HCT116 (cell line): ENCODE data around the gene METTL13. TPM values are rescaled to one million over a fixed set of nuclear protein-coding genes. Genes with fewer than 3 reads are reported as not detected.

ENCODE experiments used
- ATAC-seq: fragments of 200-7000 bp; cut with Tn5 transposase; 2 replicates; pipeline ENCODE4 v1.9.1; 2020; ENCODE audit warnings: mild to moderate bottlenecking, moderate library complexity
- BruUV-seq: library from RNA; stranded (reverse); fragments of 400-500 nt; replicated peaks from 2 replicates; lab custom pipeline; 2021; lab: Mats Ljungman, UMichigan
- CTCF ChIA-PET: fragments of 300-600 bp; sonication (Branson Sonifier 250); formaldehyde crosslinking; loops from one replicate; lab custom pipeline; 2021; ENCODE audit warnings: antibody characterized with exemption; lab: Charles Lee
- POLR2A ChIA-PET: fragments of 300-600, 350-600 bp; sonication (Branson Sonifier 250); formaldehyde crosslinking; loops from one replicate; lab custom pipeline; 2021; ENCODE audit warnings: antibody characterized with exemption; lab: Charles Lee
- RAD21 ChIA-PET, 2 experiments: fragments of 300-600 bp; sonication (Branson Sonifier 250); formaldehyde crosslinking; loops; one replicate each; lab custom pipeline; 2023; ENCODE audit warnings: low total read pairs in 2 of 2; ENCODE audit not compliant: uncharacterized antibody in 2 of 2, unreplicated experiment in 2 of 2, low non-redundant PET in 1 of 2; lab: Charles Lee
- DNase-seq: peaks from one replicate; pipeline ENCODE4 v3.0.0-alpha.2; 2010; ENCODE audit warnings: low read depth, low spot score
- H2AFZ ChIP-seq: fragments of 200-600 bp; shearing (Covaris generic), sonication (generic); 2 replicates; pipeline ENCODE4 v1.6.1; 2017; ENCODE audit warnings: low read depth, mixed run types, mixed read lengths, antibody characterized with exemption, low read length; ENCODE audit not compliant: poor library complexity, severe bottlenecking
- H3K27ac ChIP-seq: 2 replicates; pipeline ENCODE4 v1.5.1; 2012; ENCODE audit warnings: low read depth, low read length
- H3K27me3 ChIP-seq: fragments of 200-600 bp; sonication (generic); 2 replicates; pipeline ENCODE4 v1.6.1; 2016; ENCODE audit warnings: mixed run types, low read length, mixed read lengths; ENCODE audit not compliant: insufficient read depth
- H3K36me3 ChIP-seq, 2 experiments: fragments of 200-500 bp in 1 of 2; fragments of 200-600 bp in 1 of 2; sonication (Bioruptor generic) in 1 of 2; sonication (generic) in 1 of 2; 2 replicates each; pipeline versions ENCODE4 v1.5.1 to v1.6.1; 2014 to 2016; ENCODE audit warnings: low read length in 2 of 2, inconsistent platforms in 1 of 2, mixed read lengths in 1 of 2, mixed run types in 1 of 2; ENCODE audit not compliant: insufficient read depth in 2 of 2, control insufficient read depth in 1 of 2
- H3K4me1 ChIP-seq, 2 experiments: fragments of 200-600 bp in 1 of 2; sonication (generic) in 1 of 2; 2 replicates each; pipeline versions ENCODE4 v1.5.1 to v1.6.1; 2012 to 2017; ENCODE audit warnings: low read length in 2 of 2, inconsistent platforms in 1 of 2, mild to moderate bottlenecking in 1 of 2, mixed read lengths in 1 of 2, mixed run types in 1 of 2, moderate library complexity in 1 of 2; ENCODE audit not compliant: insufficient read depth in 2 of 2, control insufficient read depth in 1 of 2
- H3K4me2 ChIP-seq: fragments of 200-600 bp; sonication (generic); 2 replicates; pipeline ENCODE4 v1.6.1; 2017; ENCODE audit warnings: mixed run types, low read length, mixed read lengths
- H3K4me3 ChIP-seq, 2 experiments: fragments of 200-600 bp in 1 of 2; sonication (generic) in 1 of 2; replicated peaks in 1 of 2; 2 replicates each; pipeline ENCODE4 v1.5.1; 2011 to 2016; ENCODE audit warnings: low read length in 2 of 2, control low read depth in 1 of 2, low read depth in 1 of 2, mild to moderate bottlenecking in 1 of 2, mixed read lengths in 1 of 2, mixed run types in 1 of 2
- H3K79me2 ChIP-seq: fragments of 200-600 bp; sonication (generic); 2 replicates; pipeline ENCODE4 v1.6.1; 2017; ENCODE audit warnings: mild to moderate bottlenecking, mixed run types, low read length, moderate library complexity, mixed read lengths; ENCODE audit not compliant: insufficient read depth
- H3K9ac ChIP-seq: fragments of 200-600 bp; sonication (generic); 2 replicates; pipeline ENCODE4 v1.6.1; 2016; ENCODE audit warnings: low read length, mixed read lengths
- H3K9me2 ChIP-seq: fragments of 200-600 bp; sonication (generic), shearing (Covaris generic); 2 replicates; pipeline ENCODE4 v1.6.1; 2017; ENCODE audit warnings: mixed run types, mild to moderate bottlenecking, moderate library complexity; ENCODE audit not compliant: insufficient read depth
- H3K9me3 ChIP-seq, 2 experiments: fragments of 200-500 bp in 1 of 2; fragments of 200-600 bp in 1 of 2; sonication (Bioruptor generic) in 1 of 2; sonication (generic) in 1 of 2; 2 replicates each; pipeline ENCODE4 v1.6.1; 2014 to 2017; ENCODE audit warnings: low read length in 2 of 2, mixed read lengths in 2 of 2, inconsistent platforms in 1 of 2, low read depth in 1 of 2, mild to moderate bottlenecking in 1 of 2, mixed run types in 1 of 2, moderate library complexity in 1 of 2; ENCODE audit not compliant: control insufficient read depth in 1 of 2, insufficient read depth in 1 of 2
- H4K20me1 ChIP-seq: fragments of 200-600 bp; sonication (generic), shearing (Covaris generic); 2 replicates; pipeline ENCODE4 v1.6.1; 2017; ENCODE audit warnings: mixed run types, mild to moderate bottlenecking, moderate library complexity; ENCODE audit not compliant: insufficient read depth
- ATF3 ChIP-seq: IDR thresholded peaks from 2 replicates; pipeline ENCODE4 v1.6.1; 2012
- CTCF ChIP-seq, 3 experiments: fragments of 200-600 bp in 1 of 3; sonication (generic) in 1 of 3; IDR thresholded peaks in 2 of 3; conservative IDR thresholded peaks in 1 of 3; 2 replicates each; pipeline ENCODE4 v1.5.1; 2012 to 2017; ENCODE audit warnings: low read depth in 2 of 3, low read length in 2 of 3, antibody characterized with exemption in 1 of 3, borderline replicate concordance in 1 of 3, control low read depth in 1 of 3, mild to moderate bottlenecking in 1 of 3, mixed read lengths in 1 of 3, mixed run types in 1 of 3, moderate library complexity in 1 of 3; ENCODE audit not compliant: insufficient read depth in 1 of 3
- ELF1 ChIP-seq: IDR thresholded peaks from 2 replicates; pipeline ENCODE4 v1.6.1; 2012; ENCODE audit warnings: low read depth, borderline replicate concordance
- EZH2phosphoT487 ChIP-seq: fragments of 200-600 bp; IDR thresholded peaks from 2 replicates; pipeline ENCODE4 v1.6.1; 2018; ENCODE audit warnings: antibody characterized with exemption, borderline replicate concordance
- FOSL1 ChIP-seq: IDR thresholded peaks from 2 replicates; pipeline ENCODE4 v1.6.1; 2012; ENCODE audit warnings: low read depth
- POLR2AphosphoS5 ChIP-seq: IDR thresholded peaks from 2 replicates; pipeline ENCODE4 v1.6.1; 2011; ENCODE audit warnings: mild to moderate bottlenecking, low read depth, low read length, moderate library complexity
- SIN3A ChIP-seq: IDR thresholded peaks from 2 replicates; pipeline ENCODE4 v1.6.1; 2012; ENCODE audit warnings: low read depth
- SP1 ChIP-seq: IDR thresholded peaks from 2 replicates; pipeline ENCODE4 v1.6.1; 2012; ENCODE audit warnings: low read depth
- SRF ChIP-seq: IDR thresholded peaks from 2 replicates; pipeline ENCODE4 v1.6.1; 2012; ENCODE audit warnings: low read depth
- TCF7L2 ChIP-seq: IDR thresholded peaks from 2 replicates; pipeline ENCODE4 v1.7.0; 2011; ENCODE audit warnings: borderline replicate concordance, inconsistent platforms; ENCODE audit not compliant: insufficient read depth, insufficient read length; ENCODE audit errors: extremely low read depth
- YY1 ChIP-seq: IDR thresholded peaks from 2 replicates; pipeline ENCODE4 v1.6.1; 2011; ENCODE audit warnings: low read length, low read depth, moderate library complexity, mild to moderate bottlenecking; ENCODE audit not compliant: insufficient replicate concordance; ENCODE audit errors: extremely low read depth
- ZBTB33 ChIP-seq: IDR thresholded peaks from 2 replicates; pipeline ENCODE4 v1.6.1; 2011; ENCODE audit warnings: mild to moderate bottlenecking, low read length, moderate library complexity; ENCODE audit not compliant: insufficient replicate concordance; ENCODE audit errors: extremely low read depth
- ZNF274 ChIP-seq: fragments of 200-500 bp; sonication (Bioruptor generic); IDR thresholded peaks from 2 replicates; pipeline ENCODE4 v1.6.1; 2014; ENCODE audit warnings: mild to moderate bottlenecking, low read depth, low read length, inconsistent platforms
- intact Hi-C: fragments of 100-400 bp; cut with micrococcal nuclease; formaldehyde crosslinking; loops from 2 replicates; pipeline ENCODE4 v1.10.0; 2022
- total RNA-seq: library from RNA; stranded (reverse); gene quantifications from one replicate; pipeline ENCODE4 v1.2.1, GENCODE V29; 2021; ENCODE audit not compliant: unreplicated experiment

Gene METTL13
- total RNA-seq, 1 experiment from 2014 or later: 33.9 TPM

GRCh38 chr1:171769754-171770153 is 11.7 kb upstream of the METTL13 start:
- H3K27ac ChIP-seq: no peak overlapping the region
- intact Hi-C loops: no loop called here
- no peaks in the 10 kb centered on the region for H4K20me1 ChIP-seq
- H3K9me3 ChIP-seq: no peaks in the 10 kb centered on the region
- H3K4me2 ChIP-seq: no peak overlapping the region
- no peaks in the 10 kb centered on the region for H3K9me2 ChIP-seq
- no peaks in the 10 kb centered on the region for H3K79me2 ChIP-seq
- BruUV-seq: no TSS peak
- no peak for DNase-seq
- POLR2A ChIA-PET: no interaction called here
- RAD21 ChIA-PET: no interaction called here
- H2AFZ ChIP-seq: no peak overlapping the region
- no peaks in the 10 kb centered on the region for H3K4me1 ChIP-seq
- TF ChIP-seq SIN3A (no peak), YY1 (no peak), ZNF274 (no peak), CTCF (IDR thresholded peaks at IDR 0.05 in 2 of 3, conservative IDR thresholded peaks at IDR 0.05 in 1 of 3; ENCODE audit: borderline replicate concordance in 1 of 3, insufficient read depth in 1 of 3, low read depth in 2 of 3, low read length in 2 of 3) (no peak), ELF1 (no peak), EZH2phosphoT487 (no peak), POLR2AphosphoS5 (no peak), SP1 (no peak), TCF7L2 (no peak), ATF3 (no peak), ZBTB33 (no peak), FOSL1 (no peak), SRF (no peak)
- CTCF ChIA-PET: no interaction called here
- ATAC-seq: no peak
- no peaks in the 10 kb centered on the region for H3K27me3 ChIP-seq
- H3K9ac ChIP-seq: no peak overlapping the region
- no peaks in the 10 kb centered on the region for H3K36me3 ChIP-seq
- H3K4me3 ChIP-seq: no peak overlapping the region
